Esophagus squamous epithelium (tissue), 5 donors: ENCODE data around the gene SORL1-AS1.

Experiments used
- DNase-seq: peaks from one replicate; lab custom pipeline; 2025; lab: John Stamatoyannopoulos, UW
- H3K27ac ChIP-seq, 4 donors: fragments of 200-600 bp; sonication (generic); one replicate each; pipeline ENCODE4 v1.5.1; 2016 to 2019; ENCODE audit warnings: mild to moderate bottlenecking in 1 of 4
- H3K27me3 ChIP-seq, 4 donors: fragments of 200-600 bp; sonication (generic); 1 replicate in 3 of 4; 2 replicates in 1 of 4; pipeline versions ENCODE4 v1.5.1 to v1.6.0; 2017 to 2021; ENCODE audit warnings: antibody characterized with exemption in 1 of 4
- H3K36me3 ChIP-seq, 3 donors: fragments of 200-600 bp; sonication (generic); one replicate each; pipeline ENCODE4 v1.5.1; 2016 to 2019
- H3K4me1 ChIP-seq, 3 donors: fragments of 200-600 bp; sonication (generic); one replicate each; pipeline ENCODE4 v1.5.1; 2017 to 2019
- H3K4me3 ChIP-seq, 4 donors: fragments of 200-600 bp; sonication (generic); 1 replicate in 3 of 4; 2 replicates in 1 of 4; pipeline ENCODE4 v1.5.1; 2016 to 2019; ENCODE audit warnings: mild to moderate bottlenecking in 2 of 4, moderate library complexity in 1 of 4
- H3K9me3 ChIP-seq, 3 donors: fragments of 200-600 bp; sonication (generic); one replicate each; pipeline ENCODE4 v1.5.1; 2016 to 2019
- CTCF ChIP-seq, 6 experiments: fragments of 450-650 bp in 4 of 6; fragments of 200-600 bp in 2 of 6; sonication (generic) in 2 of 6; IDR thresholded peaks; one replicate each; pipeline ENCODE4 v1.5.1; 2016 to 2019; ENCODE audit warnings: antibody characterized with exemption in 6 of 6, mild to moderate bottlenecking in 4 of 6, moderate library complexity in 4 of 6
- POLR2A ChIP-seq, 4 donors: fragments of 450-650 bp; IDR thresholded peaks; one replicate each; pipeline ENCODE4 v1.6.1; 2017; ENCODE audit warnings: antibody characterized with exemption in 4 of 4, mild to moderate bottlenecking in 4 of 4, moderate library complexity in 3 of 4
- WGBS, 2 donors: methylation state at CpG; one replicate each; pipeline ENCODE4 v1.1.5; 2018; 5-methylcytosine and 5-hydroxymethylcytosine counted together
- intact Hi-C: fragments of 100-400 bp; cut with DNase I; formaldehyde crosslinking; loops from one replicate; pipeline ENCODE4 v1.15.0; 2022
- donor health status: DM: yes; HTN: yes; CAD: no.

Gene SORL1-AS1

GRCh38 chr11:121463689-121464335 lies 11.0 kb upstream of the SORL1-AS1 start:
- no peak for DNase-seq
- Histone ChIP-seq H3K27ac (peak overlapping the region in 2 of 4 donors; percentile 84 to 88), H3K4me1 (peaks cover 41 to 53% (median 45%) of the 10 kb centered on the region in 3 donors), H3K27me3 (peaks cover 0 to 3% (median 0%) of the 10 kb centered on the region in 4 donors), H3K9me3 (no peaks in the 10 kb centered on the region), H3K36me3 (no peaks in the 10 kb centered on the region), H3K4me3 (no peak overlapping the region)
- no peak for TF ChIP-seq CTCF (IDR thresholded peaks at IDR 0.05)
- TF ChIP-seq POLR2A (IDR thresholded peaks at IDR 0.05): no peak
- 50 to 55% methylated on average over 6 of the region's 6 CpGs for WGBS, 2 donors
- intact Hi-C loops: no loop called here

GRCh38 chr11:121461843-121462242 lies 9.1 kb upstream of the SORL1-AS1 start:
- intact Hi-C loops: no loop called here
- no peak for TF ChIP-seq CTCF (IDR thresholded peaks at IDR 0.05)
- TF ChIP-seq POLR2A (IDR thresholded peaks at IDR 0.05): no peak
- no peak overlapping the region for H3K4me3 ChIP-seq
- H3K27me3 ChIP-seq: no peaks in the 10 kb centered on the region
- DNase-seq: no peak
- peaks cover 28 to 34% (median 29%) of the 10 kb centered on the region in 3 donors for H3K4me1 ChIP-seq
- WGBS, 2 donors: 69 to 82% methylated on average over 6 to 7 of the region's 7 CpGs
- H3K36me3 ChIP-seq: no peaks in the 10 kb centered on the region
- H3K9me3 ChIP-seq: no peaks in the 10 kb centered on the region
- H3K27ac ChIP-seq: no peak overlapping the region

- no peak overlapping the region for H3K27ac ChIP-seq
- no peak for DNase-seq
- H3K9me3 ChIP-seq: no peaks in the 10 kb centered on the region
These were observed 8.3 kb upstream of the SORL1-AS1 start for GRCh38 chr11:121460941-121461514.

GRCh38 chr11:121459413-121460017 lies 6.7 kb upstream of the SORL1-AS1 start:
- 70 to 71% methylated on average over 2 to 3 of the region's 7 CpGs for WGBS, 2 donors
- Histone ChIP-seq H3K36me3 (no peaks in the 10 kb centered on the region), H3K27me3 (no peaks in the 10 kb centered on the region), H3K27ac (no peak overlapping the region), H3K4me1 (peaks cover 9 to 21% (median 14%) of the 10 kb centered on the region in 3 donors), H3K9me3 (no peaks in the 10 kb centered on the region), H3K4me3 (no peak overlapping the region)
- intact Hi-C loops: loop anchor here (10.0 kb wide), 2 partner anchors 135 kb away; no protein-coding TSS in a partner anchor
- no peak for DNase-seq
- TF ChIP-seq POLR2A (IDR thresholded peaks at IDR 0.05): no peak
- TF ChIP-seq CTCF (IDR thresholded peaks at IDR 0.05): no peak

More at GRCh38 chr11:121460941-121461514, 8.3 kb upstream of the SORL1-AS1 start:
- Histone ChIP-seq H3K4me3 (no peak overlapping the region), H3K27me3 (no peaks in the 10 kb centered on the region), H3K36me3 (no peaks in the 10 kb centered on the region), H3K4me1 (peaks cover 22 to 34% (median 27%) of the 10 kb centered on the region in 3 donors)
- TF ChIP-seq POLR2A (IDR thresholded peaks at IDR 0.05): no peak
- TF ChIP-seq CTCF (IDR thresholded peaks at IDR 0.05): no peak
- intact Hi-C loops: no loop called here
- WGBS, 2 donors: 73 to 85% methylated on average over 4 of the region's 4 CpGs

GRCh38 chr11:121458551-121458950 lies 5.8 kb upstream of the SORL1-AS1 start:
- no peak overlapping the region for H3K4me3 ChIP-seq

More at GRCh38 chr11:121458551-121458950, 5.8 kb upstream of the SORL1-AS1 start:
- H3K4me1 ChIP-seq: peaks cover under 1 to 21% (median 5%) of the 10 kb centered on the region in 3 donors
- no peaks in the 10 kb centered on the region for H3K9me3 ChIP-seq
- 91 to 93% methylated on average over 9 of the region's 9 CpGs for WGBS, 2 donors
- intact Hi-C loops: loop anchor here (10.0 kb wide), 2 partner anchors 134 to 136 kb away; no protein-coding TSS in a partner anchor
- no peaks in the 10 kb centered on the region for H3K36me3 ChIP-seq
- TF ChIP-seq POLR2A (IDR thresholded peaks at IDR 0.05) (no peak), CTCF (IDR thresholded peaks at IDR 0.05) (no peak)
- no peak overlapping the region for H3K27ac ChIP-seq
- no peak for DNase-seq
- no peaks in the 10 kb centered on the region for H3K27me3 ChIP-seq
